Measurements from ENCODE around the gene ADGRG3.
A peak's percentile ranks its signal among the peaks of the same experiment; 100 is the strongest.

The ADGRG3 gene

GRCh38 chr16:57679767-57680482 lies 11.8 kb downstream of the ADGRG3 start:
- DNase-seq (ENCODE audit: low read depth in 1 of 2, low spot score in 1 of 2) = peak in 1 of 2 experiments; percentile 72
- TF ChIP-seq GABPA (IDR thresholded peaks at IDR 0.05; ENCODE audit: low read depth) (no peak), REST (IDR thresholded peaks at IDR 0.05; ENCODE audit: insufficient replicate concordance, low read depth) (no peak), POLR2AphosphoS5 (IDR thresholded peaks at IDR 0.05; ENCODE audit: low read depth) (no peak), SPI1 (IDR thresholded peaks at IDR 0.05; ENCODE audit: borderline replicate concordance, low read depth) (no peak), CTCF (IDR thresholded peaks at IDR 0.05; ENCODE audit: insufficient read depth, low read length) (no peak)
- Histone ChIP-seq H3K27ac (replicated peaks) (peak overlapping the region; percentile 34; the same call in 1 of the 2 replicates), H3K27me3 (ENCODE audit: insufficient read depth, poor library complexity, severe bottlenecking) (no peaks in the 10 kb centered on the region), H3K4me3 (replicated peaks; ENCODE audit: insufficient read depth, low read length) (no peak overlapping the region)

- Histone ChIP-seq H3K27me3 (ENCODE audit: insufficient read depth, poor library complexity, severe bottlenecking) (no peaks in the 10 kb centered on the region), H3K27ac (replicated peaks) (peak overlapping the region; percentile 34), H3K4me3 (replicated peaks; ENCODE audit: insufficient read depth, low read length) (no peak overlapping the region)
- TF ChIP-seq CTCF (IDR thresholded peaks at IDR 0.05; ENCODE audit: insufficient read depth, low read length) (no peak), POLR2AphosphoS5 (IDR thresholded peaks at IDR 0.05; ENCODE audit: low read depth) (no peak), REST (IDR thresholded peaks at IDR 0.05; ENCODE audit: insufficient replicate concordance, low read depth) (no peak), SPI1 (IDR thresholded peaks at IDR 0.05; ENCODE audit: borderline replicate concordance, low read depth) (no peak), GABPA (IDR thresholded peaks at IDR 0.05; ENCODE audit: low read depth) (no peak)
- peak in 1 of 2 experiments; percentile 51 for DNase-seq (ENCODE audit: low read depth in 1 of 2, low spot score in 1 of 2)
Observed at GRCh38 chr16:57680842-57681375, 12.8 kb downstream of the ADGRG3 start.

GRCh38 chr16:57681950-57682728 lies 14.0 kb downstream of the ADGRG3 start:
- Histone ChIP-seq H3K27ac (replicated peaks) (no peak overlapping the region), H3K27me3 (ENCODE audit: insufficient read depth, poor library complexity, severe bottlenecking) (no peaks in the 10 kb centered on the region), H3K4me3 (replicated peaks; ENCODE audit: insufficient read depth, low read length) (no peak overlapping the region)
- DNase-seq (ENCODE audit: low read depth in 1 of 2, low spot score in 1 of 2) = no peak
- TF ChIP-seq SPI1 (IDR thresholded peaks at IDR 0.05; ENCODE audit: borderline replicate concordance, low read depth) = no peak
- TF ChIP-seq CTCF (IDR thresholded peaks at IDR 0.05; ENCODE audit: insufficient read depth, low read length) = no peak
